ENCODE data around the gene MRPL52.

- TF ChIP-seq, protein P1, sequence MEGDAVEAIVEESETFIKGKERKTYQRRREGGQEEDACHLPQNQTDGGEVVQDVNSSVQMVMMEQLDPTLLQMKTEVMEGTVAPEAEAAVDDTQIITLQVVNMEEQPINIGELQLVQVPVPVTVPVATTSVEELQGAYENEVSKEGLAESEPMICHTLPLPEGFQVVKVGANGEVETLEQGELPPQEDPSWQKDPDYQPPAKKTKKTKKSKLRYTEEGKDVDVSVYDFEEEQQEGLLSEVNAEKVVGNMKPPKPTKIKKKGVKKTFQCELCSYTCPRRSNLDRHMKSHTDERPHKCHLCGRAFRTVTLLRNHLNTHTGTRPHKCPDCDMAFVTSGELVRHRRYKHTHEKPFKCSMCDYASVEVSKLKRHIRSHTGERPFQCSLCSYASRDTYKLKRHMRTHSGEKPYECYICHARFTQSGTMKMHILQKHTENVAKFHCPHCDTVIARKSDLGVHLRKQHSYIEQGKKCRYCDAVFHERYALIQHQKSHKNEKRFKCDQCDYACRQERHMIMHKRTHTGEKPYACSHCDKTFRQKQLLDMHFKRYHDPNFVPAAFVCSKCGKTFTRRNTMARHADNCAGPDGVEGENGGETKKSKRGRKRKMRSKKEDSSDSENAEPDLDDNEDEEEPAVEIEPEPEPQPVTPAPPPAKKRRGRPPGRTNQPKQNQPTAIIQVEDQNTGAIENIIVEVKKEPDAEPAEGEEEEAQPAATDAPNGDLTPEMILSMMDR (IDR thresholded peaks at IDR 0.05) = no peak
- TF ChIP-seq POLR2A (IDR thresholded peaks at IDR 0.05) = no peak
Observed at GRCh38 chr14:22808388-22809209, 21.1 kb upstream of the MRPL52 start.

Measured in lower leg skin (tissue), 3 donors.